HepG2 (cell line): ENCODE data around the gene GP1BA. TPM values are rescaled to one million over a fixed set of nuclear protein-coding genes. Genes with fewer than 3 reads are reported as not detected.

Experiments used
- CBFB ChIP-seq: sonication (generic); formaldehyde crosslinking; IDR thresholded peaks from 2 replicates; pipeline ENCODE4 v1.4.0; 2020; ENCODE audit warnings: missing genetic modification reagents
- CCAR2 ChIP-seq: fragments of 200-400 bp; formaldehyde crosslinking; optimal IDR thresholded peaks from 2 replicates; pipeline ENCODE3; 2018; ENCODE audit warnings: low read depth, mild to moderate bottlenecking, low read length, moderate library complexity
- CCDC6 ChIP-seq: sonication (generic); formaldehyde crosslinking; IDR thresholded peaks from 2 replicates; pipeline ENCODE4 v1.8.1; 2022; ENCODE audit warnings: mild to moderate bottlenecking, missing genetic modification reagents, moderate library complexity
- MAZ ChIP-seq, 2 experiments: sonication (generic) in 1 of 2; formaldehyde crosslinking in 1 of 2; IDR thresholded peaks; 2 replicates each; pipeline versions ENCODE4 v1.5.0 to v1.6.1; 2012 to 2020; ENCODE audit warnings: low read depth in 2 of 2, mild to moderate bottlenecking in 2 of 2, borderline replicate concordance in 1 of 2, improper control_type of control experiment in 1 of 2, low read length in 1 of 2, missing genetic modification reagents in 1 of 2, moderate library complexity in 1 of 2
- MZF1 ChIP-seq: sonication (generic); formaldehyde crosslinking; IDR thresholded peaks from 2 replicates; pipeline ENCODE4 v1.8.1; 2023; ENCODE audit warnings: mild to moderate bottlenecking, missing genetic modification reagents, borderline replicate concordance
- NFATC3 ChIP-seq: sonication (generic); formaldehyde crosslinking; IDR thresholded peaks from 2 replicates; pipeline ENCODE4 v1.5.1; 2020; ENCODE audit warnings: mild to moderate bottlenecking, missing genetic modification reagents
- SPEN ChIP-seq: sonication (generic); formaldehyde crosslinking; IDR thresholded peaks from 2 replicates; pipeline ENCODE4 v1.5.1; 2020; ENCODE audit warnings: low read depth, mild to moderate bottlenecking, missing genetic modification reagents
- TGIF2 ChIP-seq: IDR thresholded peaks from 2 replicates; pipeline ENCODE4 v1.6.1; 2016; ENCODE audit warnings: control low read depth, missing compliant biosample characterization
- XRCC5 ChIP-seq: fragments of 200-400 bp; formaldehyde crosslinking; optimal IDR thresholded peaks from 2 replicates; pipeline ENCODE3; 2017; ENCODE audit warnings: mild to moderate bottlenecking, low read length
- ZFP90 ChIP-seq: sonication (generic); formaldehyde crosslinking; IDR thresholded peaks from 2 replicates; pipeline ENCODE4 v1.8.0; 2022; ENCODE audit warnings: missing genetic modification reagents, mild to moderate bottlenecking, inconsistent platforms, borderline replicate concordance
- ZNF136 ChIP-seq: sonication (generic); formaldehyde crosslinking; IDR thresholded peaks from 2 replicates; pipeline ENCODE4 v1.8.1; 2022; ENCODE audit warnings: low read depth, mild to moderate bottlenecking, moderate library complexity, missing genetic modification reagents
- ZNF251 ChIP-seq: sonication (generic); formaldehyde crosslinking; IDR thresholded peaks from 2 replicates; pipeline ENCODE4 v1.9.0; 2021; ENCODE audit warnings: mild to moderate bottlenecking, missing genetic modification reagents
- ZNF337 ChIP-seq: sonication (generic); formaldehyde crosslinking; IDR thresholded peaks from 2 replicates; pipeline ENCODE4 v1.5.1; 2020; ENCODE audit warnings: missing genetic modification reagents, low read depth, mild to moderate bottlenecking, borderline replicate concordance
- ZNF451 ChIP-seq: sonication (generic); formaldehyde crosslinking; IDR thresholded peaks from 2 replicates; pipeline ENCODE4 v1.5.0; 2020; ENCODE audit warnings: mild to moderate bottlenecking, missing genetic modification reagents
- ZNF562 ChIP-seq: sonication (generic); formaldehyde crosslinking; IDR thresholded peaks from 2 replicates; pipeline ENCODE4 v1.8.0; 2022; ENCODE audit warnings: missing genetic modification reagents, borderline replicate concordance
- ZNF660 ChIP-seq: sonication (generic); formaldehyde crosslinking; IDR thresholded peaks from 2 replicates; pipeline ENCODE4 v1.5.1; 2020; ENCODE audit warnings: mild to moderate bottlenecking, low read depth, missing genetic modification reagents, borderline replicate concordance
- ZNF674 ChIP-seq: sonication (generic); formaldehyde crosslinking; IDR thresholded peaks from 2 replicates; pipeline ENCODE4 v1.5.0; 2020; ENCODE audit warnings: low read depth, mild to moderate bottlenecking, missing genetic modification reagents
- ZNF713 ChIP-seq: sonication (generic); formaldehyde crosslinking; IDR thresholded peaks from 2 replicates; pipeline ENCODE4 v1.4.0; 2020; ENCODE audit warnings: mild to moderate bottlenecking, missing genetic modification reagents
- ZNF883 ChIP-seq: sonication (generic); formaldehyde crosslinking; IDR thresholded peaks from 2 replicates; pipeline ENCODE4 v1.5.1; 2020; ENCODE audit warnings: mild to moderate bottlenecking, missing genetic modification reagents; ENCODE audit errors: not compliant biosample characterization
- polyA plus RNA-seq, 8 experiments: library from polyadenylated mRNA; depleted of rRNA in 3 of 8; stranded (reverse) in 7 of 8; unstranded in 1 of 8; fragments of >200 nt; fragmentation: Illumina TruSeq in 4 of 8; extraction: Trizol in 4 of 8; gene quantifications; 2 replicates each; pipeline versions ENCODE4 v1.2.1 to v1.2.3, GENCODE V29; 2011 to 2016; ENCODE audit warnings: low read depth in 4 of 8, missing spikeins in 1 of 8, mixed read lengths in 1 of 8; ENCODE audit not compliant: insufficient read depth in 1 of 8
- total RNA-seq, 5 experiments: library from RNA; depleted of rRNA; stranded (reverse); fragments of >200 nt; fragmentation: Illumina TruSeq; extraction: Trizol; gene quantifications; 2 replicates each; pipeline ENCODE4 v1.2.3, GENCODE V29; 2016; ENCODE audit warnings: low read depth in 1 of 5
- TF ChIP-seq, protein P1 (sequence below): sonication (generic); formaldehyde crosslinking; IDR thresholded peaks from 2 replicates; pipeline ENCODE4 v1.8.0; 2023; ENCODE audit warnings: mild to moderate bottlenecking, missing genetic modification reagents
- TF ChIP-seq, protein P2 (sequence below), 2 experiments: sonication (generic) in 1 of 2; formaldehyde crosslinking in 1 of 2; IDR thresholded peaks; 2 replicates each; pipeline versions ENCODE4 v1.4.0 to v1.6.1; 2018 to 2020; ENCODE audit warnings: missing genetic modification reagents in 2 of 2, borderline replicate concordance in 1 of 2, low read depth in 1 of 2, mild to moderate bottlenecking in 1 of 2, missing biosample characterization in 1 of 2
- TF ChIP-seq, protein P3 (sequence below): sonication (generic); formaldehyde crosslinking; conservative IDR thresholded peaks from 2 replicates; pipeline ENCODE4 v1.4.0; 2020; ENCODE audit warnings: missing genetic modification reagents
- TF ChIP-seq, protein P4 (sequence below): sonication (generic); formaldehyde crosslinking; IDR thresholded peaks from 2 replicates; pipeline ENCODE4 v1.4.0; 2020; ENCODE audit warnings: missing genetic modification reagents, borderline replicate concordance

GP1BA gene
- total and polyA plus RNA-seq, 2 of the 13 experiments (the other 11 are each of a cell fraction or from before 2014, with no cell fraction given), result not detected

DNA sequence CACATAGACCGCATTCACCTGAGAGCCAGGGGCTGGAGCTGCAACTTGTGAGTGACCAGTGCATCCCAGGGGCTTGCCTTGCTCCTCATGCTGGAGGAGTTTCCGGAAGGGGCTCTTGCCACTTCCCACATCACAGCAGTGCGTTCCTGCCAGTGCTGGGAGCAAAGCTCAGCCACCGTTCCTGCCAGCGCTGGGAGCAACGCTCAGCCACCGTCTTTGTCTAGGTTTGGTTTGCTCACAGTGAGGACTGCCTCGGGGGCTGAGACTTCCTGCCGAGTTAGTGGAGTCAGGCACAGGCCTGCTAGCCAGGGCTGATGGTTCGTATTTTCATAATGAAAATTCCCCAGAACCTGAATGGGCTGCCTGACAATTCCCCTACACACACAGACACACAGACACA is 23.8 kb upstream of the GP1BA start (continued):
- TF ChIP-seq, protein P1, sequence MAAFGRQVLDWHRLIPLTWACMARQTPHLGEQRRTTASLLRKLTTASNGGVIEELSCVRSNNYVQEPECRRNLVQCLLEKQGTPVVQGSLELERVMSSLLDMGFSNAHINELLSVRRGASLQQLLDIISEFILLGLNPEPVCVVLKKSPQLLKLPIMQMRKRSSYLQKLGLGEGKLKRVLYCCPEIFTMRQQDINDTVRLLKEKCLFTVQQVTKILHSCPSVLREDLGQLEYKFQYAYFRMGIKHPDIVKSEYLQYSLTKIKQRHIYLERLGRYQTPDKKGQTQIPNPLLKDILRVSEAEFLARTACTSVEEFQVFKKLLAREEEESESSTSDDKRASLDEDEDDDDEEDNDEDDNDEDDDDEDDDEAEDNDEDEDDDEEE (CRISPR knock-in tag), result no peak
- no peak for TF ChIP-seq MAZ (IDR thresholded peaks at IDR 0.05; ENCODE audit: borderline replicate concordance, low read depth, low read length)
- TF ChIP-seq MAZ (CRISPR knock-in tag; IDR thresholded peaks at IDR 0.05; ENCODE audit: low read depth), result no peak; the same call in 1 of the 2 replicates
- peak; percentile 49; the same call in 1 of the 2 replicates for TF ChIP-seq TGIF2 (CRISPR knock-in tag)
- TF ChIP-seq ZNF883 (CRISPR knock-in tag), result no peak
- TF ChIP-seq ZNF562, result no peak
- no peak; the same call in 1 of the 2 replicates for TF ChIP-seq SPEN
- TF ChIP-seq ZNF251 (CRISPR knock-in tag), result no peak
- TF ChIP-seq ZNF451 (CRISPR knock-in tag), result no peak
- no peak for TF ChIP-seq CCDC6
- TF ChIP-seq, protein P2, sequence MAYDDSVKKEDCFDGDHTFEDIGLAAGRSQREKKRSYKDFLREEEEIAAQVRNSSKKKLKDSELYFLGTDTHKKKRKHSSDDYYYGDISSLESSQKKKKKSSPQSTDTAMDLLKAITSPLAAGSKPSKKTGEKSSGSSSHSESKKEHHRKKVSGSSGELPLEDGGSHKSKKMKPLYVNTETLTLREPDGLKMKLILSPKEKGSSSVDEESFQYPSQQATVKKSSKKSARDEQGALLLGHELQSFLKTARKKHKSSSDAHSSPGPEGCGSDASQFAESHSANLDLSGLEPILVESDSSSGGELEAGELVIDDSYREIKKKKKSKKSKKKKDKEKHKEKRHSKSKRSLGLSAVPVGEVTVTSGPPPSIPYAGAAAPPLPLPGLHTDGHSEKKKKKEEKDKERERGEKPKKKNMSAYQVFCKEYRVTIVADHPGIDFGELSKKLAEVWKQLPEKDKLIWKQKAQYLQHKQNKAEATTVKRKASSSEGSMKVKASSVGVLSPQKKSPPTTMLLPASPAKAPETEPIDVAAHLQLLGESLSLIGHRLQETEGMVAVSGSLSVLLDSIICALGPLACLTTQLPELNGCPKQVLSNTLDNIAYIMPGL (CRISPR knock-in tag; IDR thresholded peaks at IDR 0.05; ENCODE audit: borderline replicate concordance in 1 of 2, low read depth in 1 of 2), result peak in 1 of 2 experiments; percentile 25; a peak in 2 of 4 replicates
- TF ChIP-seq ZFP90 (CRISPR knock-in tag), result peak; percentile 38; the same call in 1 of the 2 replicates
- TF ChIP-seq MZF1 (CRISPR knock-in tag), result no peak
- TF ChIP-seq, protein P3, sequence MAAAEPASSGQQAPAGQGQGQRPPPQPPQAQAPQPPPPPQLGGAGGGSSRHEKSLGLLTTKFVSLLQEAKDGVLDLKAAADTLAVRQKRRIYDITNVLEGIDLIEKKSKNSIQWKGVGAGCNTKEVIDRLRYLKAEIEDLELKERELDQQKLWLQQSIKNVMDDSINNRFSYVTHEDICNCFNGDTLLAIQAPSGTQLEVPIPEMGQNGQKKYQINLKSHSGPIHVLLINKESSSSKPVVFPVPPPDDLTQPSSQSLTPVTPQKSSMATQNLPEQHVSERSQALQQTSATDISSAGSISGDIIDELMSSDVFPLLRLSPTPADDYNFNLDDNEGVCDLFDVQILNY (CRISPR knock-in tag), result no peak
- peak; percentile 49 for TF ChIP-seq XRCC5
- no peak for TF ChIP-seq ZNF713 (CRISPR knock-in tag)
- TF ChIP-seq, protein P4, sequence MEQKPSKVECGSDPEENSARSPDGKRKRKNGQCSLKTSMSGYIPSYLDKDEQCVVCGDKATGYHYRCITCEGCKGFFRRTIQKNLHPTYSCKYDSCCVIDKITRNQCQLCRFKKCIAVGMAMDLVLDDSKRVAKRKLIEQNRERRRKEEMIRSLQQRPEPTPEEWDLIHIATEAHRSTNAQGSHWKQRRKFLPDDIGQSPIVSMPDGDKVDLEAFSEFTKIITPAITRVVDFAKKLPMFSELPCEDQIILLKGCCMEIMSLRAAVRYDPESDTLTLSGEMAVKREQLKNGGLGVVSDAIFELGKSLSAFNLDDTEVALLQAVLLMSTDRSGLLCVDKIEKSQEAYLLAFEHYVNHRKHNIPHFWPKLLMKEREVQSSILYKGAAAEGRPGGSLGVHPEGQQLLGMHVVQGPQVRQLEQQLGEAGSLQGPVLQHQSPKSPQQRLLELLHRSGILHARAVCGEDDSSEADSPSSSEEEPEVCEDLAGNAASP, result no peak
- TF ChIP-seq ZNF674, result no peak
- TF ChIP-seq ZNF136 (CRISPR knock-in tag), result 0 out of 2 replicates have a peak, but pooled peaks have one; percentile 54
- no peak for TF ChIP-seq ZNF660 (CRISPR knock-in tag)
- no peak for TF ChIP-seq CCAR2
- no peak for TF ChIP-seq CBFB (CRISPR knock-in tag)
- TF ChIP-seq ZNF337 (CRISPR knock-in tag), result no peak
- TF ChIP-seq NFATC3 (CRISPR knock-in tag), result no peak
